ENCODE data around the gene SLC39A6. TPM values are rescaled to one million over a fixed set of nuclear protein-coding genes. Genes with fewer than 3 reads are reported as not detected.

The SLC39A6 gene
- total and polyA plus RNA-seq, 2 of the 13 experiments (the other 11 are each of a cell fraction or from before 2014, with no cell fraction given), result 41.7 to 59.2 TPM

DNA sequence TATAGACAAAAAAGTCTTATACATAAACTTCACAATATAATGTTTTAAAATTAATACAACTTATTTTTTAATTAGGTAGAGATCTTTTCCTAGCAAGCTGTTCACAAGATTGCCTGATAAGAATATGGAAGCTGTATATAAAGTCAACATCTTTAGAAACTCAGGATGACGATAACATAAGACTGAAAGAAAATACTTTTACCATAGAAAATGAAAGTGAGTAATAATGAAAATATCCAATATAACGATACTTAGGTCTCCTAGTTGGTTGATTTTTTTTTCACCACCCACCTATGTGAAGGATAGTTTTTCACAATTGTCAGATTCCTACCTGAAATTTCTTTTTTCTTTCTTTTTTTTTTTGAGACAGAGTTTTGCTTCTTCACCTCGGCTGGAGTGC, 13.6 kb upstream of the SLC39A6 start:
- Histone ChIP-seq H3K9me3 (ENCODE audit: low read length) (no peaks in the 10 kb centered on the region), H3K27me3 (ENCODE audit: control insufficient read depth in 1 of 2, insufficient read depth in 2 of 2, low read length in 2 of 2) (no peaks in the 10 kb centered on the region; a peak in 1 of 5 replicates), H3K4me1 (ENCODE audit: insufficient read depth, low read length) (no peaks in the 10 kb centered on the region), H3K36me3 (replicated peaks in 1 of 2; ENCODE audit: control insufficient read depth in 1 of 2, insufficient read depth in 2 of 2, low read length in 2 of 2) (peaks cover 20 to 86% of the 10 kb centered on the region in 2 experiments), H3K9ac (ENCODE audit: insufficient read depth, low read depth, low read length) (no peak overlapping the region), H3K4me2 (ENCODE audit: low read depth, low read length) (no peak overlapping the region), H2AFZ (ENCODE audit: low read length) (no peak overlapping the region), H3K79me2 (ENCODE audit: insufficient read depth, low read length) (peaks cover 4% of the 10 kb centered on the region), H4K20me1 (ENCODE audit: insufficient read depth, low read length) (no peaks in the 10 kb centered on the region), H3K4me3 (replicated peaks in 1 of 3; ENCODE audit: insufficient read depth in 1 of 3, low read depth in 2 of 3, low read length in 3 of 3) (no peak overlapping the region), H3K27ac (ENCODE audit: extremely low read length, insufficient read depth, low read length) (no peak overlapping the region)
- WGBS (ENCODE audit: low lambda C conversion rate), result 99% methylated on average over 3 of the region's 3 CpGs
- no peak for ATAC-seq
- intact Hi-C loops (cut with micrococcal nuclease; ENCODE audit: unreplicated experiment), result no loop called here
- DNase-seq (ENCODE audit: low spot score), result no peak
- TF ChIP-seq ZNF670 (CRISPR knock-in tag; IDR thresholded peaks at IDR 0.05; ENCODE audit: borderline replicate concordance) (no peak), REL (CRISPR knock-in tag; conservative IDR thresholded peaks at IDR 0.05) (no peak), PCBP2 (optimal IDR thresholded peaks at IDR 0.05; ENCODE audit: low read depth, low read length, poor library complexity, severe bottlenecking) (no peak)
- TF ChIP-seq, protein P1, sequence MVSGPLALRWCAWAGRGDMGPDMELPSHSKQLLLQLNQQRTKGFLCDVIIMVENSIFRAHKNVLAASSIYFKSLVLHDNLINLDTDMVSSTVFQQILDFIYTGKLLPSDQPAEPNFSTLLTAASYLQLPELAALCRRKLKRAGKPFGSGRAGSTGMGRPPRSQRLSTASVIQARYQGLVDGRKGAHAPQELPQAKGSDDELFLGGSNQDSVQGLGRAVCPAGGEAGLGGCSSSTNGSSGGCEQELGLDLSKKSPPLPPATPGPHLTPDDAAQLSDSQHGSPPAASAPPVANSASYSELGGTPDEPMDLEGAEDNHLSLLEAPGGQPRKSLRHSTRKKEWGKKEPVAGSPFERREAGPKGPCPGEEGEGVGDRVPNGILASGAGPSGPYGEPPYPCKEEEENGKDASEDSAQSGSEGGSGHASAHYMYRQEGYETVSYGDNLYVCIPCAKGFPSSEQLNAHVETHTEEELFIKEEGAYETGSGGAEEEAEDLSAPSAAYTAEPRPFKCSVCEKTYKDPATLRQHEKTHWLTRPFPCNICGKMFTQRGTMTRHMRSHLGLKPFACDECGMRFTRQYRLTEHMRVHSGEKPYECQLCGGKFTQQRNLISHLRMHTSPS (CRISPR knock-in tag; IDR thresholded peaks at IDR 0.05; ENCODE audit: low read depth), result no peak
- CTCF ChIA-PET (ENCODE audit: low intra/inter-chr PET ratio, low total read pairs), result no interaction called here
- BruUV-seq (replicated peaks), result no TSS peak
- FAIRE-seq, result no peak
- in situ Hi-C loops (cut with HindIII; ENCODE audit: extremely low pct_ligation_motif_present, low pct_unique_long_range_greater_than_20kb), result no loop called here
- POLR2A ChIA-PET, result no interaction called here

DNA sequence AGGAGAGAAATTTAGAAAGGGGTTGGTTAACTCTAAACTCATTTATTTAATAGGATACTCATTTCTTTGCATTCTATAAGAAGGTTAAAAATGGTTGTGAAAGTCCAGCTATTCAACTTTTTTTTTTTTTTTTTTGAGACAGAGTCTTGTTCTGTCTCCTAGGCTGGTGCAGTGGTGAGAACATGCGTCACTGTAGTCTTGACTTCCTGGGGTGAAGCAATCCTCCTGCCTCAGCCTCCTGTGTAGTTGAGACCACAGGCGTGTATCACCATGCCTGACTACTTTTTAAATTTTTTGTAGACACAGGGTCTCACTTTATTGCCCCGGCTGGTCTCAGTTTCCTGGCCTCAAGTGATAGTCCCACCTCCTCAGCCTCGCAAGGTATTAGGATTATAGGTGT, 12.4 kb upstream of the SLC39A6 start:
- POLR2A ChIA-PET, result no interaction called here
- H3K4me2 ChIP-seq (ENCODE audit: low read depth, low read length), result no peak overlapping the region
- no peak for TF ChIP-seq DNMT1 (CRISPR knock-in tag; IDR thresholded peaks at IDR 0.05)
- TF ChIP-seq ZNF451 (CRISPR knock-in tag; IDR thresholded peaks at IDR 0.05), result no peak
- TF ChIP-seq, protein P2, sequence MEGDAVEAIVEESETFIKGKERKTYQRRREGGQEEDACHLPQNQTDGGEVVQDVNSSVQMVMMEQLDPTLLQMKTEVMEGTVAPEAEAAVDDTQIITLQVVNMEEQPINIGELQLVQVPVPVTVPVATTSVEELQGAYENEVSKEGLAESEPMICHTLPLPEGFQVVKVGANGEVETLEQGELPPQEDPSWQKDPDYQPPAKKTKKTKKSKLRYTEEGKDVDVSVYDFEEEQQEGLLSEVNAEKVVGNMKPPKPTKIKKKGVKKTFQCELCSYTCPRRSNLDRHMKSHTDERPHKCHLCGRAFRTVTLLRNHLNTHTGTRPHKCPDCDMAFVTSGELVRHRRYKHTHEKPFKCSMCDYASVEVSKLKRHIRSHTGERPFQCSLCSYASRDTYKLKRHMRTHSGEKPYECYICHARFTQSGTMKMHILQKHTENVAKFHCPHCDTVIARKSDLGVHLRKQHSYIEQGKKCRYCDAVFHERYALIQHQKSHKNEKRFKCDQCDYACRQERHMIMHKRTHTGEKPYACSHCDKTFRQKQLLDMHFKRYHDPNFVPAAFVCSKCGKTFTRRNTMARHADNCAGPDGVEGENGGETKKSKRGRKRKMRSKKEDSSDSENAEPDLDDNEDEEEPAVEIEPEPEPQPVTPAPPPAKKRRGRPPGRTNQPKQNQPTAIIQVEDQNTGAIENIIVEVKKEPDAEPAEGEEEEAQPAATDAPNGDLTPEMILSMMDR (CRISPR knock-in tag; IDR thresholded peaks at IDR 0.05), result no peak
- TF ChIP-seq FIP1L1 (IDR thresholded peaks at IDR 0.05; ENCODE audit: borderline replicate concordance, insufficient read depth, low read depth, low read length), result no peak
- no peak for TF ChIP-seq ZBTB8A (CRISPR knock-in tag; IDR thresholded peaks at IDR 0.05; ENCODE audit: borderline replicate concordance, low read depth)
- no peak for TF ChIP-seq NR1H2 (CRISPR knock-in tag; IDR thresholded peaks at IDR 0.05; ENCODE audit: borderline replicate concordance, low read depth)
- TF ChIP-seq, protein P3, sequence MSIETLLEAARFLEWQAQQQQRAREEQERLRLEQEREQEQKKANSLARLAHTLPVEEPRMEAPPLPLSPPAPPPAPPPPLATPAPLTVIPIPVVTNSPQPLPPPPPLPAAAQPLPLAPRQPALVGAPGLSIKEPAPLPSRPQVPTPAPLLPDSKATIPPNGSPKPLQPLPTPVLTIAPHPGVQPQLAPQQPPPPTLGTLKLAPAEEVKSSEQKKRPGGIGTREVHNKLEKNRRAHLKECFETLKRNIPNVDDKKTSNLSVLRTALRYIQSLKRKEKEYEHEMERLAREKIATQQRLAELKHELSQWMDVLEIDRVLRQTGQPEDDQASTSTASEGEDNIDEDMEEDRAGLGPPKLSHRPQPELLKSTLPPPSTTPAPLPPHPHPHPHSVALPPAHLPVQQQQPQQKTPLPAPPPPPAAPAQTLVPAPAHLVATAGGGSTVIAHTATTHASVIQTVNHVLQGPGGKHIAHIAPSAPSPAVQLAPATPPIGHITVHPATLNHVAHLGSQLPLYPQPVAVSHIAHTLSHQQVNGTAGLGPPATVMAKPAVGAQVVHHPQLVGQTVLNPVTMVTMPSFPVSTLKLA (IDR thresholded peaks at IDR 0.05), result no peak
- TF ChIP-seq, protein P4, sequence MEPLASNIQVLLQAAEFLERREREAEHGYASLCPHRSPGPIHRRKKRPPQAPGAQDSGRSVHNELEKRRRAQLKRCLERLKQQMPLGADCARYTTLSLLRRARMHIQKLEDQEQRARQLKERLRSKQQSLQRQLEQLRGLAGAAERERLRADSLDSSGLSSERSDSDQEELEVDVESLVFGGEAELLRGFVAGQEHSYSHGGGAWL (CRISPR knock-in tag; IDR thresholded peaks at IDR 0.05), result no peak
- no peak for TF ChIP-seq NR2C2 (CRISPR knock-in tag; IDR thresholded peaks at IDR 0.05; ENCODE audit: borderline replicate concordance)
- no peak for TF ChIP-seq ONECUT2 (CRISPR knock-in tag; IDR thresholded peaks at IDR 0.05)

More for the DNA sequence above, 12.4 kb upstream of the SLC39A6 start:
- no peak for DNase-seq (ENCODE audit: low spot score)
- BruUV-seq (replicated peaks), result no TSS peak
- CTCF ChIA-PET (ENCODE audit: low intra/inter-chr PET ratio, low total read pairs), result no interaction called here
- Histone ChIP-seq H3K27ac (ENCODE audit: extremely low read length, insufficient read depth, low read length) (no peak overlapping the region), H2AFZ (ENCODE audit: low read length) (no peak overlapping the region), H3K36me3 (replicated peaks in 1 of 2; ENCODE audit: control insufficient read depth in 1 of 2, insufficient read depth in 2 of 2, low read length in 2 of 2) (peaks cover 20 to 85% of the 10 kb centered on the region in 2 experiments), H3K9ac (ENCODE audit: insufficient read depth, low read depth, low read length) (no peak overlapping the region), H3K9me3 (ENCODE audit: low read length) (no peaks in the 10 kb centered on the region), H3K79me2 (ENCODE audit: insufficient read depth, low read length) (peaks cover 4% of the 10 kb centered on the region), H4K20me1 (ENCODE audit: insufficient read depth, low read length) (no peaks in the 10 kb centered on the region), H3K4me1 (ENCODE audit: insufficient read depth, low read length) (no peaks in the 10 kb centered on the region), H3K4me3 (replicated peaks in 1 of 3; ENCODE audit: insufficient read depth in 1 of 3, low read depth in 2 of 3, low read length in 3 of 3) (no peak overlapping the region), H3K27me3 (ENCODE audit: control insufficient read depth in 1 of 2, insufficient read depth in 2 of 2, low read length in 2 of 2) (no peaks in the 10 kb centered on the region; a peak in 1 of 5 replicates)
- no peak for FAIRE-seq
- no peak for ATAC-seq
- intact Hi-C loops (cut with micrococcal nuclease; ENCODE audit: unreplicated experiment), result no loop called here
- WGBS (ENCODE audit: low lambda C conversion rate), result 98% methylated on average over 4 of the region's 4 CpGs
- in situ Hi-C loops (cut with HindIII; ENCODE audit: extremely low pct_ligation_motif_present, low pct_unique_long_range_greater_than_20kb), result no loop called here
